ENCODE results near the gene C4orf54. TPM values are rescaled to one million over a fixed set of nuclear protein-coding genes. Genes with fewer than 3 reads are reported as not detected.

Gene C4orf54
- total RNA-seq, 1 experiment from 2014 or later = not detected

- no peaks in the 10 kb centered on the region for H3K4me1 ChIP-seq (ENCODE audit: control insufficient read depth, insufficient read depth, low read length)
- ATAC-seq (no peak), DNase-seq (ENCODE audit: low read depth, low spot score) (no peak)
- intact Hi-C loops (cut with micrococcal nuclease; ENCODE audit: unreplicated experiment) = no loop called here
- CTCF ChIA-PET = no interaction called here
- no peaks in the 10 kb centered on the region for H3K36me3 ChIP-seq (ENCODE audit: control insufficient read depth, insufficient read depth, low read length)
- H3K9me3 ChIP-seq (ENCODE audit: control insufficient read depth, insufficient read depth, low read depth, low read length) = no peaks in the 10 kb centered on the region
- in situ Hi-C loops (cut with HindIII; ENCODE audit: low pct_unique_long_range_greater_than_20kb, low sequenced_read_pairs) = no loop called here
- no peak for TF ChIP-seq POLR2AphosphoS5 (IDR thresholded peaks at IDR 0.05; ENCODE audit: low read depth, low read length)
- TF ChIP-seq TCF7L2 (IDR thresholded peaks at IDR 0.05; ENCODE audit: low read depth, low read length) = no peak
- no peak for TF ChIP-seq REST (IDR thresholded peaks at IDR 0.05; ENCODE audit: insufficient read depth in 1 of 2, low read depth in 2 of 2, low read length in 1 of 2)
- TF ChIP-seq SIN3A (IDR thresholded peaks at IDR 0.05; ENCODE audit: borderline replicate concordance, insufficient read depth, low read depth, low read length) = no peak
- TF ChIP-seq CTCF (IDR thresholded peaks at IDR 0.05) = no peak
- POLR2A ChIA-PET = no interaction called here
- no peak overlapping the region for H3K27ac ChIP-seq (ENCODE audit: low read length)
- no peak overlapping the region for H3K4me3 ChIP-seq (ENCODE audit: low read depth in 2 of 2, low read length in 2 of 2)
- BruUV-seq (replicated peaks) = no TSS peak
- H3K27me3 ChIP-seq (ENCODE audit: control insufficient read depth, insufficient read depth, low read length) = no peaks in the 10 kb centered on the region
These were observed 27.6 kb downstream of the C4orf54 start for GRCh38 chr4:99629962-99630554.

GRCh38 chr4:99628040-99628439 is 29.6 kb downstream of the C4orf54 start:
- Histone ChIP-seq H3K27me3 (ENCODE audit: control insufficient read depth, insufficient read depth, low read length) (no peaks in the 10 kb centered on the region), H3K4me1 (ENCODE audit: control insufficient read depth, insufficient read depth, low read length) (no peaks in the 10 kb centered on the region), H3K27ac (ENCODE audit: low read length) (no peak overlapping the region), H3K4me3 (ENCODE audit: low read depth in 2 of 2, low read length in 2 of 2) (no peak overlapping the region), H3K9me3 (ENCODE audit: control insufficient read depth, insufficient read depth, low read depth, low read length) (no peaks in the 10 kb centered on the region), H3K36me3 (ENCODE audit: control insufficient read depth, insufficient read depth, low read length) (no peaks in the 10 kb centered on the region)
- DNase-seq (ENCODE audit: low read depth, low spot score) (no peak), ATAC-seq (no peak)
- in situ Hi-C loops (cut with HindIII; ENCODE audit: low pct_unique_long_range_greater_than_20kb, low sequenced_read_pairs) = no loop called here
- POLR2A ChIA-PET = no interaction called here
- intact Hi-C loops (cut with micrococcal nuclease; ENCODE audit: unreplicated experiment) = no loop called here
- BruUV-seq (replicated peaks) = no TSS peak
- CTCF ChIA-PET = no interaction called here
- TF ChIP-seq CTCF (IDR thresholded peaks at IDR 0.05) (no peak), TCF7L2 (IDR thresholded peaks at IDR 0.05; ENCODE audit: low read depth, low read length) (no peak), SIN3A (IDR thresholded peaks at IDR 0.05; ENCODE audit: borderline replicate concordance, insufficient read depth, low read depth, low read length) (no peak), REST (IDR thresholded peaks at IDR 0.05; ENCODE audit: insufficient read depth in 1 of 2, low read depth in 2 of 2, low read length in 1 of 2) (no peak), POLR2AphosphoS5 (IDR thresholded peaks at IDR 0.05; ENCODE audit: low read depth, low read length) (no peak)
